ENCODE measurements around the gene TMEM270. TPM values are rescaled to one million over a fixed set of nuclear protein-coding genes. Genes with fewer than 3 reads are reported as not detected.

Gene TMEM270
- total RNA-seq, 6 experiments from 2014 or later: not detected

DNA sequence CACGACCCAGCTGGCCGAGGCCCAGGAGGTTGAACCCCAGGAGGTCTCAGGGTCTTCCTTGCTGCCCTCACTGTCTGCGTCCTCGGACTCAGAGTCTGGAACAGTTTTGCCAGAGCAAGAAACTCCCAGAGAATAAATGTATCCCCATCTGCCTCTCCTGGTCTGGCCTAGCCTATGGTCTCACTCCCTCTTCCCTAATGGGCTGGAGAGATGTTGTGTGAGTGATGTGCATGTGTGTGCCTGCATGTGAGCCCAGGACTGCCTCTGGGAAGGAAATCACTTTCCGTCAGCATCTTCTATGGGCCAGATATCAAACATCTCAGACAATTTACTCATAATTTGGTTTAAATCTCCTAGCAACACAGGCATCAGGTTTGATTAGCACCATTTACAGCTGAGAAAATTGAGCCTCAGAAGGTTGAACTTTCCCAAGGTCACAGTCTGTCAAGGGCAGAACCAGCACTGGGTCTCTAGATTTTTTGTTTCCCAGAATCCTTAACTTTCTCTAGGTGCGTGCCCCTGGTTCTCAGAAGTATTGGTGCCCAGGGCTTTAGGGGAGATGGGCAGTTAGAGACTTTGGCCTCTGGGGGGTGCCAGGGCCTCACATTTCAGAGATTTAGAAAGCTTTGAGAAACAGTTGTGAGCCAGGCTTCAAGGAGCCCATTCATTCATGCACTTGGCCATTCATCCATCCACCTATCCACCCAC, 4.9 kb downstream of the TMEM270 start:
- H3K4me3 Mint-ChIP-seq: no peak overlapping the region
- no peak overlapping the region for H3K27ac Mint-ChIP-seq
- no peaks in the 10 kb centered on the region for H3K36me3 Mint-ChIP-seq (ENCODE audit: low read depth)

DNA sequence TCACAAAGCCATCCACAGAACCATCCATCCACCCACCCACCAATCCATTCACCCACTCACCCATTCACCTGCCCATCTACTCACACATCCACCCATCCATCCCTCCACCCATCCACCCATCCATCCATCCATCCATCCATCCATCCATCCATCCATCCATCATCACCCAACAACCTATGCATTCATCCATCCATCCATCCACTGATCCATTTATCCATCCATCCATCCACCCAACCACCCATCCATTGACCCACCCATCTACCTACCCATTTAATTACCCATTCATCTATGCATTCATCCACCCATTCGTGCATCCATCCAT, 5.4 kb downstream of the TMEM270 start:
- H3K36me3 Mint-ChIP-seq (ENCODE audit: low read depth): no peaks in the 10 kb centered on the region
- DNase-seq: no peak
- TF ChIP-seq, protein P1, sequence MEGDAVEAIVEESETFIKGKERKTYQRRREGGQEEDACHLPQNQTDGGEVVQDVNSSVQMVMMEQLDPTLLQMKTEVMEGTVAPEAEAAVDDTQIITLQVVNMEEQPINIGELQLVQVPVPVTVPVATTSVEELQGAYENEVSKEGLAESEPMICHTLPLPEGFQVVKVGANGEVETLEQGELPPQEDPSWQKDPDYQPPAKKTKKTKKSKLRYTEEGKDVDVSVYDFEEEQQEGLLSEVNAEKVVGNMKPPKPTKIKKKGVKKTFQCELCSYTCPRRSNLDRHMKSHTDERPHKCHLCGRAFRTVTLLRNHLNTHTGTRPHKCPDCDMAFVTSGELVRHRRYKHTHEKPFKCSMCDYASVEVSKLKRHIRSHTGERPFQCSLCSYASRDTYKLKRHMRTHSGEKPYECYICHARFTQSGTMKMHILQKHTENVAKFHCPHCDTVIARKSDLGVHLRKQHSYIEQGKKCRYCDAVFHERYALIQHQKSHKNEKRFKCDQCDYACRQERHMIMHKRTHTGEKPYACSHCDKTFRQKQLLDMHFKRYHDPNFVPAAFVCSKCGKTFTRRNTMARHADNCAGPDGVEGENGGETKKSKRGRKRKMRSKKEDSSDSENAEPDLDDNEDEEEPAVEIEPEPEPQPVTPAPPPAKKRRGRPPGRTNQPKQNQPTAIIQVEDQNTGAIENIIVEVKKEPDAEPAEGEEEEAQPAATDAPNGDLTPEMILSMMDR (IDR thresholded peaks at IDR 0.05): no peak
- peaks cover 2% of the 10 kb centered on the region for H3K27me3 Mint-ChIP-seq (ENCODE audit: insufficient read depth)
- peaks cover 5% of the 10 kb centered on the region for H3K4me1 Mint-ChIP-seq (ENCODE audit: low read depth)
- no peak overlapping the region for H3K4me3 Mint-ChIP-seq
- H3K27ac Mint-ChIP-seq: no peak overlapping the region
- H3K9me3 Mint-ChIP-seq: no peaks in the 10 kb centered on the region

More for the DNA sequence above, 4.9 kb downstream of the TMEM270 start:
- Mint-ChIP-seq H3K4me1 (ENCODE audit: low read depth) (peaks cover 5% of the 10 kb centered on the region), H3K27me3 (ENCODE audit: insufficient read depth) (peaks cover 2% of the 10 kb centered on the region), H3K9me3 (no peaks in the 10 kb centered on the region)
- DNase-seq: peak; percentile 56
- TF ChIP-seq, protein P1 (IDR thresholded peaks at IDR 0.05): peak; percentile 83

DNA sequence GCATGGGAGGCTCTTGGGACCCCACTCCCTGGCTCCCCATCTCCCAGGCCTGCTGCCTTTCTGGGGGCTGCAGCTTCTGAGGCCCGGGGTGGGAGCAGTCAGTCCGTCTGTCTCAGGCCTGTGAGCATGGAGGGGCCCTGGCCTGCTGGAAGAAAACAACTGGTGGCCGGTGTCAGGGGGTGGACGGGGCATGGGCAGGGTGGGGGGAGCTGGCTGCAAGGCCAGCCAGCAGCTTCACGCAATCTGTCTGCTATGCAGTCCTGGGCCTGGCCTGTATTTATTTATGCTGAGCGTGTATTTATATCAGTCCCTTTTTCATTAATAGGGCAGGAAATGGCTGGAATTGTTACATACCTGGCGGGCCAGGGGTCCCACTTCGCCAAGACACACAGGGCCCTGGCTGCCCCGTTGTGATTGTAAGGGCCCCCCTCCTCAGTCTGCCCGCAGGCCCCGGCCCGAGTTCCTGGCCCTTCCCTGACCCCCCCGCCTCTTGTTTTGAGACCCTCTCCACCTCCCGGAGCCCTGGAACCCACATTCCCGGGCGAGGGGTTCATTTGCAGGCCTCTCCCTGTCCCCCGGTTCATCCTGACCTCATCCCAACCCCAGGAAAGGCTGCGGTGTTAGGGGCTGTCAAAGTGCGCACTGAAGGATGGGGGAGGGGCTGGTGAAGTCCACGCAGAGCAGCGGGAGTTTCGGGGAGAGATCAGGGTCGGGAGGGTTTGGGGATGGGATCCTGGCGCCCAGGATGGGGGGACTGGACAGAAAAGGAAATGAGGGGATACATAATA, 8.2 kb downstream of the TMEM270 start:
- H3K27ac Mint-ChIP-seq: no peak overlapping the region
- DNase-seq: no peak
- no peaks in the 10 kb centered on the region for H3K9me3 Mint-ChIP-seq
- H3K4me1 Mint-ChIP-seq (ENCODE audit: low read depth): peaks cover 5% of the 10 kb centered on the region
- TF ChIP-seq, protein P1 (IDR thresholded peaks at IDR 0.05): no peak
- no peaks in the 10 kb centered on the region; the same call in 1 of the 2 replicates for H3K27me3 Mint-ChIP-seq (ENCODE audit: insufficient read depth)
- H3K4me3 Mint-ChIP-seq: no peak overlapping the region
- no peaks in the 10 kb centered on the region for H3K36me3 Mint-ChIP-seq (ENCODE audit: low read depth)

DNA sequence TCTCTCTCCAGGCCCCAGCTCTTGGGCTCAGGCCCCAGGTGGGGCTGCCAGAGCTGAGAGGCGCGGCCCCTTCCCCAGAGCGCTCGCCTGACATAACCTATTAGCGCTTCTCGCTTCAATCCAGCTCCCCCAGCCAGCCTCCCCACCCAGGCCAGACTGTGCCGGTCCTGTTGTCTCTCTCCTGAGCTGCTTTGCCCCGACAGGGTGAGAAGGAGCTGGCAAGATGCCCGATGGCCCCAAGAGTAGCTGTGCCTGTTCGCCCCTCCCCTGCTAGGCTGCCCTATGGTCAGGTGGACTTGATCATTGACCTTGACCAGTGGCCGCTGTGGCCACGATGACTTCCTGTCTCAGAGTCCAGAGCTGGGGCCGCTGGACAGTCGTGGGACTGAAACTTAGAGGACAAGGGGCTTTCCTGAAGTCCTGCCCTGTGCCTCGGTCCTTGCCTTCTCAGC, 9.1 kb downstream of the TMEM270 start:
- no peak for DNase-seq
- no peaks in the 10 kb centered on the region for H3K36me3 Mint-ChIP-seq (ENCODE audit: low read depth)
- no peaks in the 10 kb centered on the region; the same call in 1 of the 2 replicates for H3K27me3 Mint-ChIP-seq (ENCODE audit: insufficient read depth)
- H3K4me3 Mint-ChIP-seq: no peak overlapping the region
- H3K9me3 Mint-ChIP-seq: no peaks in the 10 kb centered on the region
- TF ChIP-seq, protein P1 (IDR thresholded peaks at IDR 0.05): no peak
- no peak overlapping the region; the same call in 1 of the 2 replicates for H3K27ac Mint-ChIP-seq
- H3K4me1 Mint-ChIP-seq (ENCODE audit: low read depth): peaks cover 5% of the 10 kb centered on the region

DNA sequence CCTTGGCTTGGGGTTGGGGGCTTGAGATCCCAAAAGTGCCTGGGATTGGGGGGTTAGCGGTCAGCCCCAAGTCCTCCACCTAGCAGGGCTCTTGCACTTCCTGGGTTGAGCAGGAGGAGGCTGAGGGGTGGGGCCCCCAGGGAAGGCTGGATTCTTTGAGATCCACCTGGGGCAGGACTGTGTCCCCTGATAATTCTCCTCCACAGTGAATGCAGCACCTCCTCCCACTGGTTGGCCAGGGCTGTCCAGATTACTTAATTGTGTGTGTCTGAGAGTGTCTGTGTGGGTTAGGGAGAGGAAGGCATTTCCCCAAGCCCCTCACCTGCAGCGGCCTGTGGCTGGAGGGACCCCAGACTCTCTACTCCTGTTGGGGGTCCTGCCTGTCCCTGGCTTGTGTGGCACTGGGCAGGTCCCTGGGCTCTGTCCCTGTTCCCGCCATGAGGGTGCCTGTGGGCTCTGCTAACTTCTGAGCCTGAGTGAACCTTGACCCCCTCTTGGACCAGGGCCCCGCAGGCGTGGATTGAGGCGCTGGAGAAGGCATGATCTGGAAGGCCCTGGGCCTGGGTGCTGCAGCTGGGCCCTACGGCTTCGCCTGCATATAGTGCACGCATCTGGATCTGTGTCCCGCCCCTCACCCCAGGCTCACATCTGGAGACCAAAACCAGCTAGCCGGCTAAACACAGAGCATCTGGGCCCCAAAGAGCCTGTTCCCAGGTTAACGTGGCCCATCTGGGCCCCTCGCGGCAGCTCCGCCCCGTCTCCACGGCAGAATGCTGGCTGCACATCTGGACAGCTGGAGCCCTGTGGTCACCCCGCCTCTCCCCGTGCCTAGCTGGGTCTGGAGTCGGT, 10.4 kb downstream of the TMEM270 start:
- H3K27me3 Mint-ChIP-seq (ENCODE audit: insufficient read depth): no peaks in the 10 kb centered on the region; the same call in 1 of the 2 replicates
- H3K9me3 Mint-ChIP-seq: no peaks in the 10 kb centered on the region
- no peak overlapping the region for H3K27ac Mint-ChIP-seq
- H3K4me3 Mint-ChIP-seq: no peak overlapping the region
- H3K36me3 Mint-ChIP-seq (ENCODE audit: low read depth): no peaks in the 10 kb centered on the region
- TF ChIP-seq, protein P1 (IDR thresholded peaks at IDR 0.05): no peak
- DNase-seq: no peak
- peaks cover 5% of the 10 kb centered on the region for H3K4me1 Mint-ChIP-seq (ENCODE audit: low read depth)
